Peyer's patch (tissue), 4 donors: Measurements from ENCODE around the gene NTNG1.

Experiments
- POLR2A ChIP-seq, 2 donors: fragments of 450-650 bp; IDR thresholded peaks; one replicate each; pipeline ENCODE4 v1.5.1; 2017; ENCODE audit warnings: antibody characterized with exemption in 2 of 2, mild to moderate bottlenecking in 2 of 2, moderate library complexity in 2 of 2
- TF ChIP-seq, protein P1 (sequence below), 6 experiments: fragments of 450-650 bp in 4 of 6; fragments of 200-600 bp in 2 of 6; sonication (generic) in 1 of 6; IDR thresholded peaks; one replicate each; pipeline ENCODE4 v1.5.1; 2017 to 2019; ENCODE audit warnings: antibody characterized with exemption in 6 of 6, mild to moderate bottlenecking in 3 of 6, moderate library complexity in 1 of 6

DNA sequence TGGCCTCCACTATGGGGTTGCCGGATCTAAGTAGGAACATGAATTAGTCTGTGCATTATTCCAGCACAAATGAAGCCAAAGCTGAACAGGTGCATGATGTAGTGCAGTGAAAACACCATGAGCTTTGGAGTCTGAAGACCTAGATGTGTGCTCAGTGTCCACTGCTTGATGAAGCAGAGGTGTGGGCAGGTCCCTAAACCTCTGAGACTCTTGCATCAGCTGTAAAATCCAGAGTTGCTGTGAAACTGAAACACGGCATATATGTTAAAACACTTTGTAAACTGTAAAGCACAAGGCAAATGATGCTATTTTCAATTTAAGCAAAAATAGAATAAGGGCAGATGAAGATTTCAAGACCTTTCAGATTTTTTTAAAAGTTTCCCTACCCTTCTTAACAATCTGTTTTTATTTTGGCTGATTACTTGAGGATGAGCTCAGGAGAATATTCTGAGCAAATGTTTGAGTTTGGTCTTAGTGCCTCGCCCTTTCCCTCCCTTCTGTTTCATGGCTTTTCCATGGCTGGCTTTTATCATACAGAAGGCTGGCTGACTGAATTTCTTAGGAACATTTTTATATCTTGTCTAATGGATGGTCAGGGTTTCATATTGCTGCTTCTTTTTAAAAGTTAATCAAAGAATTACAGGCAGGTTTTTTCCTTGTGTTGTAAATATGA lies 221.8 kb downstream of the NTNG1 start:
- TF ChIP-seq, protein P1, sequence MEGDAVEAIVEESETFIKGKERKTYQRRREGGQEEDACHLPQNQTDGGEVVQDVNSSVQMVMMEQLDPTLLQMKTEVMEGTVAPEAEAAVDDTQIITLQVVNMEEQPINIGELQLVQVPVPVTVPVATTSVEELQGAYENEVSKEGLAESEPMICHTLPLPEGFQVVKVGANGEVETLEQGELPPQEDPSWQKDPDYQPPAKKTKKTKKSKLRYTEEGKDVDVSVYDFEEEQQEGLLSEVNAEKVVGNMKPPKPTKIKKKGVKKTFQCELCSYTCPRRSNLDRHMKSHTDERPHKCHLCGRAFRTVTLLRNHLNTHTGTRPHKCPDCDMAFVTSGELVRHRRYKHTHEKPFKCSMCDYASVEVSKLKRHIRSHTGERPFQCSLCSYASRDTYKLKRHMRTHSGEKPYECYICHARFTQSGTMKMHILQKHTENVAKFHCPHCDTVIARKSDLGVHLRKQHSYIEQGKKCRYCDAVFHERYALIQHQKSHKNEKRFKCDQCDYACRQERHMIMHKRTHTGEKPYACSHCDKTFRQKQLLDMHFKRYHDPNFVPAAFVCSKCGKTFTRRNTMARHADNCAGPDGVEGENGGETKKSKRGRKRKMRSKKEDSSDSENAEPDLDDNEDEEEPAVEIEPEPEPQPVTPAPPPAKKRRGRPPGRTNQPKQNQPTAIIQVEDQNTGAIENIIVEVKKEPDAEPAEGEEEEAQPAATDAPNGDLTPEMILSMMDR (IDR thresholded peaks at IDR 0.05), result no peak
- TF ChIP-seq POLR2A (IDR thresholded peaks at IDR 0.05), result no peak
